GM21447 (cell line): ENCODE measurements around the gene SLC2A3.
A peak's percentile ranks its signal among the peaks of the same experiment; 100 is the strongest.
"Not testable (repeated sequence)": the region's sequence is repeated elsewhere in the genome, so short reads cannot be mapped to it uniquely, and the experiment has no call there.

ENCODE experiments used
- ATAC-seq: cut with Tn5 transposase; IDR thresholded peaks from one replicate; pipeline ENCODE4 v1.9.1; 2021; ENCODE audit not compliant: unreplicated experiment

The SLC2A3 gene

DNA sequence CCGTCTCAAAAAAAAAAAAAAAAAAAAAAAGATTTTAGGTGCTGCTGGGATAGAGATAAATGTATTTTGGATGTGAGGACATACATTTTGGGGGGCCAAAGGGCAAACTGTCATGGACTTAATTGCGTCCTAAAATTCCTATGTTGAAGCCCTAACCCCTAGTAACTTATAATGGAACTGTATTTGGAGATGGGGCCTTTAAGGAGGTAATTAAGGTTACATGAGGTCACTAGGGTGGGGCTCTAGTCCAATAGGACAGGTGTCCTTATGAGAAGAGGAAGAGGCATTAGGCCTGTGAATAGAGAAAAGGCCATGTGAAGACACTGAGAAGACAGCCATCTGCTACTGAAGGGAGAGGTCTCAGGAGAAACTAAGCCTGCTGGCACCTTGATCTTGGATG lies 17.9 kb upstream of the SLC2A3 start:
- not testable (repeated sequence) for ATAC-seq

DNA sequence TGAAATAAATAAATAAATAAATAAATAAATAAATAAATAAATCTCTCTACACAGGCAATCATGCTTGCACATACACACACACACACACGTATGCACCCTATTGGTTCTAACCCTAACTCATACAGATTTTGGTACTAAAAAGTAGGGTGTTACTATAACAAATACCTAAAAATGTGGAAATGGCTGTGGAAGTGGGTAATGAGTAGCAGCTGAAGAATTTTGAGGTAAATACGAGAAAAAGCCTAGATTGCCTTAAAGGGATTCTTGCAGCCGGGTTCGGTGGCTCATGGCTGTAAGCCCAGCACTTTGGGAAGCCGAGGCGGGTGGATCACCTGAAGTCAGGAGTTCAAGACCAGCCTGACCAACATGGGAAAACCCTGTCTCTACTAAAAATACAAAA lies 15.7 kb upstream of the SLC2A3 start:
- ATAC-seq = no peak

DNA sequence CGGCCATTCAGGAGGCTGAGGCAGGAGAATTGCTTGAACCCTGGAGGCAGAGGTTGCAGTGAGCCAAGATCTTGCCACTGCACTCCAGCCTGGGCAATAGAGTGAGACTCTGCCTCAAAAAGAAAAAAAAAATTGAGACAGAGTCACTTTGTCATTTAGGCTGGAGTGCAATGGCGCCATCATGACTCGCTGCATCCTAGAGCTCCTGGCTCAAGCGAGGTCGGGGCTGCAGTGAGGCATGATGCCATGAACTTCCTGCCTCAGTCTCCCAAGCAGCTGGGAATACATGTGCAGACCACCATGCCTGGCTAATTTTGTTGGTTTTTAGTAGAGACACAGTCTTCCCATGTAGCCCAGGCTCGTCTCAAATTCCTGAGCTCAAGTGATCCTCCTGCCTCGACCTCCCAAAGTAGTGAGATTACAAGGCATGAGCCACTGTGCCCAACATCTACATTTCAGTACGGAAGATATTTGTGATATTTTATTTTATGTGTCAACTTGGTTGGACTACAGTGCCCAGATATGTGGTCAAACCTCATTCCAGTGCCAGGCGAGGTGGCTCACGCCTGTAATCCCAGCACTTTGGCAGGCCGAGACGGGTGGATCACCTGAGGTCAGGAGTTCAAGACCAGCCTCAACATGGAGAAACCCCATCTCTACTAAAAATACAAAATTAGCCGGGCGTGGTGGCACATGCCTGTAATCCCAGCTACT lies 14.4 kb upstream of the SLC2A3 start:
- ATAC-seq = not testable (repeated sequence)

DNA sequence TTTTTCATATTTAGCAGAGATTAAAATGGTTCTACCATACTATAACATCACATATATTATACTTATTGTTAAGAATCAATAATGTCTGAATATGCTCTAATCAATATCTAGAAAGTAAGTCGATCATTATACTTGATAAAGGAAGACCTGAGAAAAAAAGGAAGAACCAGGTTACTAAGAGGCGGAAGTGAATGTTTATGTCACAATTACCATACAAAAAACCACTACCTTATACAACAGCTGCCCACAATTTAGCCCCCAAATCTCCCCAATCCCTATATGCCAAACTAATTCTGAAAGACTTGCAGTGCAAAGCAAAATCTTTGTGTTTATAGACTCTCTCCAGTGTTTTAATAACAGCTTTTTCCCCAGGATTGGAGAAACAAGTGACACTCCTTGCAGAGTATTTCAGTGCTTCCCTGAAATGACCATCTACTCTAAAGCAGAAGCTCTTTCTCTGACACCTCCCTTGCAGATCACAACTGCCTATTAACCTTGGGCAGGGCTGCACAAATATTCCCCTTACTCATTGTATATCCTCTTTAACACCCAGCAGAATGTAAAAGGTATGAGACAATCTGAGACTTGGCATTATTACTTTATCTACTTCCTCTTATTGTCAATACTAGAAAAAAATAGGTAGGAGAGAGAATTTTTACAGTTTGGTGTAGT lies 12.7 kb upstream of the SLC2A3 start:
- ATAC-seq = no peak

DNA sequence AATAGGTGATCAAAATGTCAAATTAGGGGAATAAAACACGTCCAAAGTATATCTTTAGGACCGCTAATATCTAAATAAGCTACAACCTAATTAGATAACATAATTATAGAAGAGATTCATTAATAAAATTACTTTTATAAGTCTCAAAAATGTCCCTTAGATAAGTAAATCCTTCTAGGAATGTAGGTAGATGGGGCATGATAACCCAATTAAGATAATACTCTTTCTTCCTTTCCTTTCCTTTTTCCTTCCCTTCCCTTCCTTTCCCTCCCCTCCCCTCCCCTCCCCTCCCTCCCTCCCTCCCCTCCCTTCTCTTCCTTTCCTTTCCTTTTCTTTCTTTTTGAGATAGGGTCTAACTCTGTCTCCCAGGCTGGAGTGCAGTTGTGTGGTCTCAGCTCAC lies 11.0 kb upstream of the SLC2A3 start:
- no peak for ATAC-seq

DNA sequence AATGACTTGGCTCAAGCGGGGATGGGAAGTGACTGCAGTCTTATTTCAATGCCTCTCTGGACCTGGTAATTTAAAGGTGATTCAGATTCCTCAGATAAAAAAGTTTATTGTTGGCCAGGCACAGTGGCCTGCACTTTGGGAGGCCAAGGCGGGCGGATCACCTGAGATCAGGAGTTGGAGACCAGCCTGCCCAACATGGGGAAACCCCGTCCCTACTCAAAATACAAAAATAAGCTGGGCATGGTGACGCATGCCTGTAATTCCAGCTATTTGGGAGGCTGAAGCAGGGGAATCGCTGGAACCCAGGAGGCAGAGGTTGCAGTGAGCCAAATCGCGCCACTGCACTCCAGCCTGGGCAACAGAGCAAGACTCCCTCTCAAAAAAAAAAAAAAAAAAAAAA lies 8.8 kb upstream of the SLC2A3 start:
- not testable (repeated sequence) for ATAC-seq

DNA sequence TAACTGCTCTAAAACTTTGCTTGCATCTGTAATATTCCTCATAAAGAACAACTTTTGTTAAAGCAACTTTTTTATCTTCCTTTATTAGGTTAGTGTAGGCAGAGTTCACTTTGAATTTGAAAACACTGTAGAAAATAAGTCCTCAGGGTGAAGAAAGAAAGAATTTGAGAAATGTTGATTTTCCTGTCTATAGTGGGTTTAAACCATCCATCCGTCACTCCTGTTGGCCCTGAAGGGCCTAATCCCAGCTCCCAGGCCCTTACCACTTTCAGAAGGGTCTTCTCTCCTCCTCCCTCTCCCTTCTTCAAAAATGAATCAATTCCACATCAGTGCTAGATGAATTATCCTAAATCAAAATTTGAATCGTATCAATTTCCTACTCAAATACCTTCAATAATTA lies 4.9 kb upstream of the SLC2A3 start:
- ATAC-seq = no peak

DNA sequence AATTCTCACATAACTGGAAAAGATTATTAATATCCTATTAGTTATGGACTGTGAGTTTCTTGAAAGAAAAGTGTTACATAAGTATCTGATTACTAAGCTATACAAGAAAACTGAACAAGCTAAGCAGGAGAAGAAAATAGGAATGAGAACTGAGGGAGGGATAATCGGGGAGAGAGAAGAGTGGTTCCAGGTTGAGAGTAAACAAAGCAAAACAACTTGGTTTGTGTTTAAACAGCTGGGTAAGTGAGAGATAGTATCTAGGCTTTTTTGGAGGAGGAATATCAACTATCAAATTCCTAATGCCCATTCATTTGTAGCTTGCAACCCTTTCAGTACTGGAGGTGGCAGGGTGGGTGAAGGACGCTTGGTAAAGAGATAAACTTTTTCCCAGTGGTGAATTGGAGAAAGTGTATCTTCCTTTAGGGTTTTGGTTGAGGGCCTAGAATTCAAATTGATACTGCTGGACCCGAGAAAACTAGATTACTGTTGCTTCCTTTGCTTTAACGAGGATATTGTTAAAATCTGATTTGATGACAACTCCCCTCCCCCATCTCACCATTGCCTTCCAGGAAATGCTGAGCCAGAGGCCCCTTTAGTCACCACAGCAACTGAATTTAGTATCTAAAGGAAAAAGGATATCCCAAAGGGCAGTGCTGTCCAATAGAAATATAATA lies 2.0 kb upstream of the SLC2A3 start:
- no peak for ATAC-seq

DNA sequence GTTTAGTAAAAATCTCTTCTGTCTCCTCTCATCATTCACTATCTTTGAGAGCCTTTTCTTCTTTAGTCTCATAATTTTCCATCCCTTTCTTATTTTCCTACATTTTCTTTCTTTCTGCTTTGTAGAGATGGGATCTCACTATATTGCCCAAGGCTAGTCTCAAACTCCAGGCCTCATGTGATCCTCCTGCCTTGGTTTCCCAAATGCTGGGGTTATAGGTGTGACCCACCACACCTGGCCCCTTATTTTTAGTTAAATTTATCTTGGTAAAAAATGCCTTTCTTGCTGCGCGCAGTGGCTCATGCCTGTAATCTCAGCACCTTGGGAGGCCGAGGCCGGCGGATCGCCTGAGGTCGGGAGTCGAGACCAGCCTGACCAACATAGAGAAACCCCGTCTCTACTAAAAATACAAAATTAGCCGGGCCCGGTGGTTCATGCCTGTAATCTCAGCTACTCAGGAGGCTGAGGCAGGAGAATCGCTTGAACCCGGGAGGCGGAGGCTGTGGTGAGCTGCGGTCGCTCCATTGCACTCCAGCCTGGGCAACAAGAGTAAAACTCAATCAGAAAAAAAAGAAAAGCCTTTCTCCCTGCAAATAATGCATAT lies 996 bp downstream of the SLC2A3 start:
- no peak for ATAC-seq

DNA sequence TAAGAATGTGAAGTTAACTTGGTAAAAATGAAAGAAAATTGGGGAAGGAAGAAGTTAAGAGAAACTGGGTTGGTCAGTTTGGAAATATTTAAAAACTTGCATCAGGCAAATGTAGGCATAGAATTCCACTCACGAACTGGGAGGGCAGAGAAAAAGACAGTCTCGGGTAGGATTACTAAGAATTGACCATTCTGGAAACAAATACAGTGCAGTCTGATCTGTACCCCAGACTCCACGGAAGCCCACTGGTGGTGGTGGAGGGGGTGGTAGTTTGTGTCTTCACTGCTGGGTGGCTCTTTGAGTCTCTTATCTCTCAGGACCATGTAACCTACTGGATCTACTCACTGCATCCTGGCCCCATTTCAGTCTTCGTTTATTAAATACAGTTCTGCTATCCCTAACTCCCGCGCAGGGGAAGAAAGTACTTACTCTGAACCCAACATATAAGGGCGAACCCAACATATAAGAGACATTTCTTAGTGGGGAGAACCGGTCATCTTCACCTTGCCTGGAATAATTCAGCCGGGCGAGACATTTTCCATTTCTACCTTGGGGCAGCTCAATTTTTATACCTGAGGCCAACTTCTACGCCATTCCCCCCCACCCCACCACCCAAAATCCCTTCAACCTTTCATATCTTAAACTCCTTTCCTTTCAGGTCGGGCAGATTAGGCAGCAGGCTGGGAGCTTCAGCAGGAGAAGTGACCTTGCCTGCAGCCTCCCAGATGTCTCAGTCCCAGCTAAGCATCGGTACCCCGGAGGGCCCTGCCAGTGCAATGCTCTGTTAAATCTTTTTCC lies 1.7 kb downstream of the SLC2A3 start:
- no peak for ATAC-seq

DNA sequence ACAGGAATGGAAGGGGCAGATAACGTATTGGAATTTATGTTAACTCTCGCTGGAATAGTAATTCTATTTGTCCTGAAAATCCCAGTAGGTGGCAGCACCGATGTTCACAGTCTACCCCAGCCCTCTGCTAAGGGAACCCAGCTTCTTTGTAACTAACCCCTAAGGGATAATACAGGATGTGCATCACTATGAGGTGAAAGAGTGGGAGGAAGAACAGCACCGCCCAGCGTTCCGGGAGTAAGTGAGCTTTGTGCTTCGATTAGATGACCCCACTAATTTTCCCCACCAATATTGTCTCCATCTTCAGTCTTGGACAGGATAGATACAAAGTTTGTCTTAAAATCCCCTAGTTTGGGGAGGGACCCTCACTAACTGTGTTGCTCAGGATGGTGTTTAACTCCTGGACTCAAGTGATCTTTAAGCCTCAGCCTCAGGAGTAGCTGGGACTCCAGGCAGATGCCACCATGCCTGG lies 2.7 kb downstream of the SLC2A3 start:
- peak; percentile 76 for ATAC-seq

DNA sequence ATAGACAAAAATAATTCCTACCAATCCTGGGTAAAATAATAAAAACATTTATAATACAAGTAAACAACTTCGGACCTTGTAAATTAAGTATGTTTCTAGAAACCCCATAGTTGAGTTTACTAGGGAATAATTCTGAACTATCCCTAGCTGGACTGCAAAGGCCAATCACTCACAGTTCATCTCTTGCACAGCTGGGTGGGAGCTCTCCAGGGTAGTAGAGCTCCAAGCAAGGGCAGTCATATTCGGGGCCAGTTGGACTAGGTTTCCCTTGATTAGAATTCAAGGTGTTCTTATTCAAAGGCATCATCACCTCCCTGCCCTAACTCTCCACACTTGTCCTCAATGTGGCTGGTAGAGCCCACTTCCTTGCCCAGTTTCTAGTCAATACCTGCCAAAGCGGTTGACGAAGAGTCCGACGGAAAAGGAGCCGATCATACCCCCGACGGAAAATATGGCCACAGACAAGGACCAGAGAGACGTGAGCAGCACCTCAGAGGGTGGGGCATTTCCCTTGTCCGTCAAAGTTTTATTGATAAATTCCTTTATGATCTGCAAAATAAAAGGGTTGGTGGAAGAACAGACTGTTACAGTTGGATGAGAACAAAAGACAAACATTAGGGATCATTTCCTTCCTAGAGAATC lies 3.3 kb downstream of the SLC2A3 start:
- ATAC-seq = not testable (repeated sequence)

DNA sequence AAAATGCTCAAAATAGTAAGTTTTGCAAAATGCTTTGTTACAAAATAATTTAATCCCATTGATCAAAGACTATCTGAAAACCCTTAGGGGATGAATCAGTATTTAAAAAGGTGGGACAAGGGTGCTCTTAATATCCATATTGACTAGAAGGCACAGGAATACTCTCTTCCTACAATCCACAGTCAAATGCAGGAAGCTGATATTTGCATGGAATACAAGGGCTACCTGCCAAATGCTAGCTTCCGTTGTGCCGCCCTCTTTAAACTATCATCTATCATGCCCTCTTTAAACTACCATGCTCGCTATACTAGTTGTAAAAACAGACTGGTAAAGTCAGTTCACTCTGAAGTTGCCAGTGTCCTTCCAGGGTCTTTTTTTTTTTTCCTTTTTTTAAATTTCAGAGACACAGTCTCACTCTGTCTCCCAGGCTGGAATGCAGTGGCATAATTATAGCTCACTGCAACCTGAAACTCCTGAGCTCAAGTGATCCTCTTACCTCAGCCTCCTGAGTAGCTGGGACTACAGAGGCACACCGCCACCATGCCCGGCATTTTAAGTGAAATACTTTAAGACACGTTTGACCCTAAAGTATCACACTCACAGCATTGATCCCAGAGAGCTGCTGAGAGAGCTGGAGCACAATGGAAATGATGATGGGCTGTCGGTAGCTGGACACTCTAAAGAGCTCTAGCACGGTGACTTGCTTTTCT lies 6.7 kb downstream of the SLC2A3 start:
- no peak for ATAC-seq

DNA sequence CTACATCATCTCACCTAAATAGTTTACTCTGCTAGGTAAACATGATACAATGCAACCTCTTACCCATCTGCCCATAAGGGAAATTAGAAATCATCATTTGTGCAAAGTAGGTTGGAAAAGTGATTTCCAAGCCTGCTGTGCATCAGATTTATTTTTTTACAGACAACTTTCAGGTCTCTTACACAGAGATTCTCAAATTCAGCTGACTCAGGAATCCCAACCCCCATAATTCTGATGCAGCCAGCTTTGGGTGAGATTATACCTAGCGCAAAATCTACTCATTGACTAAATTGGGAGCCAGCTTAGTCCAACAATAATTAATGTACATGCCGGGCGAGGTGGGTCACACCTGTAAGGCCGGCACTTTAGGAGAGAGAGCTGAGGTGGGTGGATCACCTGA lies 8.5 kb downstream of the SLC2A3 start:
- no peak for ATAC-seq

DNA sequence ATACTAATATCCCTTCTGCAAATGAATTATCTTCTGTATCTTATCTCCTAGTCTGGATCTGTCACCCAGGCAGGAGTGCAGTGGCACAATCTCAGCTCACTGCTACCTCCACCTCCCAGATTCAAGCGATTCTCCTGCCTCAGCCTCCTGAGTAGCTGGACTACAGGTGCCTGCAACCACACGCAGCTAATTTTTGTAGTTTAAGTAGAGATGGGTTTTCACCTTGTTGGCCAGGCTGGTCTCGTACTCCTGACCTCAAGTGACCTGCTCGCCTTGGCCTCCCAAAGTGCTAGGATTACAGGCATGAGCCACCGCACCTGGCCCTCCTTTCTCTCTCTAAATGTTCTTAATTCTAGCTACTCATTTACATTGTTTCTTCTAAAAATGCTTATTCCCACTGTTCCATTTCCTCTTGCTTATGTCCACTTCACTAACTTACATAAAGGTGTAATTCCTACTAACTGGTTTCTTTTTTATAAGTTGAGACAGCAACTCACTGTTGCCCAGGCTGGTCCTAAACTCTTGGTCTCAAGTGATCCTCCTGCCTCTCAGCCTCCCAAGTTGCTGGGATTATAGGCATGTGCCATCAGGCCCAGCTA lies 9.8 kb downstream of the SLC2A3 start:
- ATAC-seq = not testable (repeated sequence)

DNA sequence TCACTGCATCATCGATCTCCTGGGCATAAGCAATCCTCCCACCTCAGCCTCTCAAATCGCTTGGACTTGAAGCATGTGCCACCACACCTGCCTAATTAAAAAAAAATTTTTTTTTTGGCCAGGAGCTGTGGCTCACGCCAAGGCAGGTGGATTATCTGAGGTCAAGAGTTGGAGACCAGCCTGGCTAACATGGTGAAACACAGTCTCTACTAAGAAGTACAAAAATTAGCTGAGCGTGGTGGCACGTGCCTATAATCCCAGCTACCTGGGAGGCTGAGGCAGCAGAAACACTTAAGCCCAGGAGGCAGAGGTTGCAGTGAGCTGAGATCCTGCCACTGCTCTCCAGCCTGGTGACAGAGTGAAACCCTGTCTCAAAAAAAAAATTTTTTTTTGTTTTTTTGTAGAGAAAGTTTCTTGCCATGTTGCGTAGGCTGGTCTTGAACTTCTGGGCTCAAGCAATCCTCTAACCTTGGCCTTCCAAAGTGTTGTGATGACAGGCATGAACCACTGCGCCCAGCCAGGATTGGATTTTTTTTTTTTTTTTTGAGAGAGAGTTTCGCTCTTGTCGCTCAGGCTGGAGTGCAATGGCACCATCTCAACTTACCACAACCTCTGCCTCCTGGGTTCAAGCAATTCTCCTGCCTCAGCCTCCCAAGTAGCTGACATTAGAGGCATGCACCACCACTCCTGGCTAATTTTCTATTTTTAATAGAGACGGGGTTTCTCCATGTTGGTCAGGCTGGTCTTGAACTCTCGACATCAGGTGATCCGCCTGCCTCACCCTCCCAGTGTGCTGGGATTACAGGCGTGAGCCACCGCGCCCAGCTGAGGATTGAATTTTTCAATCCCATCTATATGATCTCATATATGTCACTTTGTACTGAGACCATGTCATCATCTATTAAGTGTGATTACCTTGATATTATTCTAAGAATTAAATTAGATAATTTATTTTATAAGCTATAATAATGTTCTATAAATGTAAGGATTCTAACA lies 12.4 kb downstream of the SLC2A3 start:
- ATAC-seq = no peak

DNA sequence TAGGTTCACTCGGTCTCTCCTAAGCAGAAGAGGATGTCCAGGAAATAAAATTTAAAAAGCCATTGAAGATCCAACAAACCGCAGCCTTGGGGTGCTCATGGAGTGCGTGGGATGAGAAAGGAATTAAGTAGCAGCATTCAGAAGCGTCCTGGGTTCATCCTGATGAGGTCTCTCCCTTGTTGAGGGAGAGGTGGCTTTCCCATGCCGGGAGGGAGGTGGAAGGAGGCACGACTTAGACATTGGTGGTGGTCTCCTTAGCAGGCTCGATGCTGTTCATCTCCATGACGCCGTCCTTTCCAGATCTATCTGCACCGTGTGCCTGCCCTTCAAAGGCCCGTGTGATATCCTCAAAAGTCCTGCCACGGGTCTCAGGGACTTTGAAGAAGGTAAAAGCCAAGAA lies 14.8 kb downstream of the SLC2A3 start:
- not testable (repeated sequence) for ATAC-seq

DNA sequence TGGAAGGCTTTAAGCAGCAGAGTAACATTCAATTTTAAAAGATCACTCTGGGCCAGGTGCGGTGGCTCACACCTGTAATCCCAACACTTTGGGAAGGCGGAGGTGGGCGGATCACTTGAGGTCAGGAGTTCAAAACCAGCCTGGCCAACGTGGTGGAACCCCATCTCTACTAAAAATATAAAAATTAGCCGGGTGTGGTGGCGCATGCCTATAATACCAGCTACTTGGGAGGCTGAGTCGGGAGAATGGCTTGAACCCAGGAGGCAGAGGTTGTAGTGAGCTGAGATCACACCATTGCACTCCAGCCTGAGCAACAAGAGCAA lies 17.8 kb downstream of the SLC2A3 start:
- ATAC-seq = not testable (repeated sequence)
